Putamen (tissue), 1 donor: ENCODE measurements around the gene WWOX.
A peak's percentile ranks its signal among the peaks of the same experiment; 100 is the strongest.

Experiments
- DNase-seq: peaks from one replicate; pipeline ENCODE4 v3.0.0-alpha.2; 2016; ENCODE audit warnings: low spot score

WWOX gene

DNA sequence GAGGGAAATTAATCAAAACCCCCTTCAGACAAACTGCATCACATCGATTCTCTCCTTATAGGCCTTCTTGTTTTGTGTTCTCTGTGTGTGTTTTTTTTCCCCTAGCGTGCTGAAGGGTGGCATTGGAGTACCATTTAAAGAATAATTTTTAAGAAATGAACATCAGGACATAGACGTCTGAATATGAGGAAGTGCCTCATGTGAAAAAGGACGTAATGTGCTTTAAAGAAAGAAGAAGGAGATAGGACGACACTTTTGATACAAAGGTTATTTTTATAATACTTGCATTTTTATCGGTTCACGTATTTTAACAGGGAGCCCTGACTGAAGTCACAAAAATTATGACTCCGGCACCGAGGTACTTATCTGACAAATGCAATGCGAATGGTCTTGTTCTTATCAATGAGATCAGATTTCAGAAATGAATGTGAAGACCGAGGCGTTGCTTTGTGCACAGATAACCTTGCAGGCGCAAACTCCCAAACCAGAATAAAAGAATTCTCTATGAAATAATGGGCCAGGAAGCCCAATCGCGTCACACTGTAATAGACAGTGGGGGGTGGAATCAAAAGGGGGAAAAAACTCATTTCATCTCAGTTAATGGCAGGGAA lies 894.8 kb downstream of the WWOX start:
- no peak for DNase-seq

DNA sequence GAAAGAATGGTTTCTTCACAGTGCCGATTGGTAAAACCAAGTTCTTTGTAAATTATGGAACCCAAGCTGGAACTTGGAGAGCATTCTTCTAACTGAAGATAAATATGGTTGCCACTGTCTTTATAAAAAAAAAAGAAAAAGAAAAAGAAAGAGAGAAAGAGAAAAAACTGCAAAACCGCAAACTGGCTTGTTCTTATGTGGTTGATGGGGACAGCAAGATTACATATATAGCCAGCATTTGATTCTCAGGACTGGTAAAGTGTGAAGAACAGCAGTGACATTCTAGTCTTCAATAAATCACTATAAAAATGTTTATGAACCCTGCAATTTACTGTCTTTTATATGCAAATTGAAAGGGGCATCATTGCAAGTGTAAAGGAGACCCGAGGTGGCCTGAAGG lies 896.0 kb downstream of the WWOX start:
- DNase-seq, result no peak

DNA sequence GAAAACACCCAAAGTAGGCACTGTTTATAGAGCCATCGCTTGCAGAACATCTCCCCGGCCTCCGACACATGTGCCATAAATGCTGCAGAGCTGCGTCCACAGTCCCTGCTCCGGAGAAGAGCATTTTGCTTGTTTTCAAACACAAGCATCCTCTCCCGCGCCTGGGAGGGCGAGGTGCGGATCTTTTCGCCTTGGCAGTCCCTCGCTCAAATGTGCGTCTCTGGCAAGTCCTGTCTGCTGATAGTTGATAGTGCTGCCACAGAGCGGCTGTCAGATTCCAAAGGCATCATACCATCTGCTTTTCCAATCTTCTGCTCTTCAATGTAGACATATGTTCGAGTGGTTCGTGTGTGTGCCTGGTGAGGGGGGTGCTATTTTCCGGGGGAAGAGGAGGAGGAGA lies 897.3 kb downstream of the WWOX start:
- DNase-seq, result no peak

DNA sequence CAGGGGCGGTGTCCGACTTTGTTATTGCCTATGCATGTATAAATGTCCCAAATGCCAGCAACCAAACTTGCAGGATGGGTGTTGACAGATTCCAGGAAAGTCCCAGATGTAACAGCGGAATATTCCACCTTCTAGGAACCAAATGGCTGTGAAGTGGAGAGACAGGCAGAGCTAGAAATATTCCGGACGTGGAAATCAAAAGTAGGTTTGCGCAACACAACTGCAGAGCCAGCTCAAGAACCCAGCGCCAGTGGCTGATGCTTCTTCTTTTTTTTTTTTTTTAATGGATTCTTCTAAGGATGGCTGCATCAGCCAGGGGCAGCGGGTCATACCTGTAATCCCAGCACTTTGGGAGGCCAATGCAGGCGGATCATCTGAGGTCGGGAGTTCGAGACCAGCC lies 899.4 kb downstream of the WWOX start:
- DNase-seq, result no peak

DNA sequence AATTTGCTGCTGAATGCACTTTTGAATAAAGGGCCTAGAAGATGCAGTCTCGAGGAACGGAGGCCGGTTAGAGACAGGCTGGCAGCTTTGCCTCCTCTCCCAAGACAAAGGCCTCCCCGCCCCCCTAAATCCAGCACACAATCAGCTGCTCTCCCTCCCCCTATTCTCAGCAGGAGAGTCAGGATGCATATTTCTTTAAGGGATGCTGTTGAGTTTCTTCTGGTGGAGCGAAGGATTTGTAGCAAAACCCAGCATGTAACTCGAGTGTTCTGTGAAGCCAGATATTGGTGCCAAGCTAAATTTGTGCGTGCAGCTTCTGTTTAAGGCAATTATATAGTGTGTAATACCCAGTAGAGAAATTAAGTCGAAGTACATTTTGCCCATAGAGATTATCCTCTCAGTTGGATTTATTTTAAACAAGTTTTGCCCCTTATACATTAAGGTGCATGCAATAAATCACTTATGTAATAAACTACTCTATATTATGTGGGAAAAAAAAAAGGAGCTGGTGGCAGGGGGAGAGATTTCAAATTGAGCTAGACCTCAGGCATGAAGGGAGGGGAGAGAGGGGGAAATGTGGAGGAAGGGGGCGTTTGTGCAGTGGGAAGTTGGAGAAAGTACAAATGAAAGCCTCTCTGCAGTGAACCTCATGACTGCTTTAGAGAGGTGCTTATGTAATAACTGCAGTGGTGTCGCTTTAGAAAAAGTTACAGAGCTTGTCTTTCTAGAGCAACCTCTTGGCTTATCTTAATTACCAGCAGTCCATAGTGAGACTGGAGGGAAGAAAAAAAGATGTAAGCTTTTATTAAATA lies 901.9 kb downstream of the WWOX start:
- peak; percentile 62 for DNase-seq

DNA sequence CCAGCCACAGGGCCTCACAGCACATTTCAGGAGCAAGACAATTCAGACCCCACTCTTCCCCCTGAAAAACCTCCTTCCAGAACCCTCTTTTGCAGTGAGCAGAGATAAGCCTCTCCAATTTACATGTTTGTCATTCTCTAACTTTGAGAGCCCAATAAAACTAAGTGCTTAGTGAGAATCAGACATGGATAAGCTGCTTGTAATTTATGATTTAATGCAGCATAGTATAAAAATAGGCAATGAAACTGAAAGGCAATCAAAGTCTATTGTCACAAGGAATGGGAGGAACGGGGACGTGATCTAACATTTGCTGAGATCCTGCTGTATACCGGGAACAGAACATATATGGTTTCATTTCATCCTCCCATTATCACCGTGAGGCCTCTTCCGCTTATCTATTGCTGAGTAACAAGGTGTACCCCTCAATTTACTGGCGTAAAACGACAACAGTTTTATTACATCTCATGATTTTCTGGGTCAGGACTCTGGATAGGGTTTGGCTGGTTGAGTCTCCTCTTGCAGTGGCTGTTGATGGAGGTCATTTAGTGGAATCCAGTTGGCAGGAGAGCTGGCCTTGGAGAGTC lies 903.7 kb downstream of the WWOX start:
- no peak for DNase-seq

DNA sequence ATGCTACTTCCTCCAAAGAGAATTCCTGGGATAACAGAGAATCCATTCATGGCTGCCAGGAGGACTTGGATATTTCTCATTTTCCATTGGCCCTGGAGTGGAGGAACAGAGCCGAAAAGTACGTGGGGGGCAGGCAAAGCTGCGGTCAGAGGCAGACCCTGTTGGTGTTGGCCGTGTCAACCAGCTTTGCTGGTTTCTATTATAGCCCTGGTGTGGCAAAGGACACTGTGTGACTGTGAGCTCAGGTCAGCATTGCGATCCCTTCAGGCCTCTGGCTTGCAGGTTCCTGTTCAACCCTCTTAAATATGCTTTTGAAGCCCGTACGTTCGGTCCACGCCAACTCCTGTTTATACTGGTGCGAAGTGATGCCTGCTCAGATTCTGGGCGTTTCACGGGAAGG lies 904.9 kb downstream of the WWOX start:
- no peak for DNase-seq

DNA sequence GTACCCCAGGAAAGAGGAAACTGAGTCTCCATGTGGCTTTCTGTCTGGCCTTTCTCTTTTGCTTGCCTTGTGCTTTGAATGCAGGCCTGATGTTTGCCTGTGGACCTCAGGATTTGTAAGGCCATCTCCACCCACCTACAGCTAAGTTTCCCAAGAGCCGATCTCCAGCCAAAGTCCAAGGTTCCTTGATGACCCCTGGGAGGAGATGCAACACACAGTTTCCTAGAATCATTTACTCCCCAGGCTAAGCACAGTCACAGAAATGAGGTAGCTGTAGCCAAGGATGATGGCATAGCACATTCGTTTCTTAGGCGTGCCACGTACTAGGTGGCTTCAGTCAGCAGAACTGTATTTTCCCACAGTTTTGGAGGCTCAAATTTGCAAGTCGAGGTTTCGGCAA lies 905.6 kb downstream of the WWOX start:
- no peak for DNase-seq

DNA sequence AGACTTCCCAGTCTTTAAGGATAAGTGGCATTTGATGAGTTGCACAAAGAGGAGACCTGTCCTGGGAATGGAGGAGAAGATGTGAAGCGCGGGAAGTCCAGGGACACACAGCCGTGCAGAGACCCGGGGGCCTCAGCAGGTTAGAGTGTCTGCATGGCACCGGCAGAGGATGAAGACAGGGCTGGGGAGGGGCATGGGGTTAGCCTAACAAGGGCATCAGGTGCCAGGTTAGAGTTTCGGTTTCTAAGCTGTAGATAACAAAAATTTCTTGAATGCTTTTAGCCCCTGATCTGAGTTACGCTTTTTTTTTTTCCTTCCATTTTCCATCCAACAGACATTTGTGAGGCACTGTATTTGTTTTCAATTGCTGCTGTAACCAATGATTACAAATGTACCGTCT lies 906.8 kb downstream of the WWOX start:
- no peak for DNase-seq

DNA sequence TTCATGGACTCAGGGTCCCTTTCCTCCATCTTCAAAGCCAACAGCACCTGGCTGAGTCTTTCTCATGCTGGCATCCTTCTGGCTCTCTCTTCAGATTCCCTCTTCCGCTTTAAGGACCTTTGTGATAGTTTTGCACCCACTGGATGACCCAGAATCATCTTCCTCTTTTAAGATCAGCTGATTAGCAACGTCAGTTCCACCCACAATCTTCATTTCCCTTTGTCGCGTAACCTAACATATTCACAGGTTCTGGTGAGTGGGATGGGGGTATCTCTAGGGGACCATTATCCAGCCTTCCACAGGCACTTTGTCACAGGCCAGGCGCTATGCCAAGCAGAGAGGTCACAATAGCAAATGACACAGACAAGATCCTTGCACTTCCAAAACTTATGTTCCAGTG lies 907.3 kb downstream of the WWOX start:
- DNase-seq, result no peak

DNA sequence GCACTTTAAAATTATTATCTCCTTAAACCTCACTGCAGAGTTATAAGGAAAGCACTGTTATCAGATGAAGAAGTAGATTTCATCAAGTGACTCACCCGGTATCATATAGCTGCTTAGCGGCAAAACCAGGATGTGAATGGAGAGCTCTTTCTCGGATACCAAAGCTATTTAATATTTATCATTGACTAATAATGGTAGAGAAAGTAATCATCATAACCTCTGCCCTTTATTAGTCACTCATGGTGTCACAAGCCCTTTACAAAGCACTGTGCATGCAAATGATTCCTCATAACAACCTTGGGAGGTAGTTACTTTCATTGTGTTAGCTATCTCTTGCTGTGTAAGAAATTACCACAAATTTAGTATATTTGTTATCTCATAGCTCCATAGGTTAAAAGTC lies 908.2 kb downstream of the WWOX start:
- DNase-seq, result no peak

DNA sequence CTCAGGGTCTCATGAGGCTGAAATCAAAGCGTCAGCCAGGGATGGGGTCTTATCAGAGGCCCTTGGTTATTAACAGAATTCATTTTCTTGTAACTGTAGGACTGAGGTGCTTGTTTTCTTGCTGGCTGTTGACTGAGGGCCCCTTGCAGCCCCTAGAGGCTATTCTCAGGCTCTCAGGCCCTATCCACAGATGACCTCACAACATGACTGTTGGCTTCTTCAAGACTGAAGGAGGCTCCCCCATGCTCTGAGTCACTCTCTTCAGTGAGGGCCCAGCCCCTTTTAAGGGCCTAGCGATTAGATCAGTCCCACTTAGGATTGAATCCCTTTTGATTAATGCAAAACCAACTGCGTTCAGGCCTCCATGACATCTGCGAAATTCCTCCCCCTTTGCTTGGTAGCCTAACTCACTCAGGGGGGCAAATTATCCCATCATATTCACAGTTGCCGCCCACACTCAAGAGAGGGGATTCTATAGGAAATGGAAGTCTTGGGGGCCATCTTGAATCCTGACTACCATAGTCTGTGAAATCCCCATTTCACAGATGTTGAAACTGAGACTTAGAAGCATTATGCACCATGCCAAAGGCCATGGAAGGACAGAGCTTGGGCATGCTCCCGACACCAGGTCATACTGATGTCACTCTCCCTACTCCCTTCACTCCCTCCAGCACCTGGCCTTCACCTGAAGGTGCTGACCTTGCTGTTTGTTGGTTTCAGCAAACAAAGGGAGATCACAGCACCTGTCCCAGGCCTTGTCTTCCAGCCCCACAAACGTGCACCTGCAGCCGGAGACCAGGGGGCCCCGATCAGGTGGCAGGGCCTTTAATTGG lies 908.8 kb downstream of the WWOX start:
- DNase-seq, result no peak

DNA sequence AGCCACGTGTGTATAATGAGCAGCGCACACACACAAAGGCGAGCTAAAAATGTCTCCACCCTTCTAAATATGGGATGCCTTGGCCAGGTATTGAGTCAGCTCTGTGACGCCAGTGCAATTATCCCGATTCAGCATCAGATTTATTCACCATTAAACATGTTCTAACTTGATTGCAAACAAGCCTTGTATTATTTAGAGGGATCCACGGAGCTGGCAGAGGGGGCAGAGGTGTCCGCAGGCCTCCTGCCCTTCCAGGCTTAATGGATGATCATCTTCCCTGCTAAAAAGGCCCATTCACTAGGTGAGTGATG lies 909.4 kb downstream of the WWOX start:
- DNase-seq, result no peak

DNA sequence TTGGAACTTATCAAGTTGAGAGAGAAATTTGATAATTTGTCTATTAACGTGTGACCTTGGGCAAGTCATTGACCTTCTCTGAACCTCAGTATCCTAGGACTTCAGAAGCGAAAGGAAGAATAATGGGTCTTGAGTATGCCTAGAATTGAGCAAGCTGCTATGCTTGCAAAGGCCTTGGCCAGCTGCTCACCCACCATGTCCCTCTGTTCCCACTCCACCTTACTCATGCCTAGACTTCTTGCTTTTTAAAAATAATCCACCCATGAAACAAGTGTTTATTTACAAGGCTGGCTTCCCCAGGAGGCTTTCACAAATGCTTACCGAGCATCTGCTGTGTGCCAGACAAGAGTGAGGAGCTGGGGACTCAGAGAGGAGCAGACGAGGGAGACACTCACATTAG lies 910.4 kb downstream of the WWOX start:
- DNase-seq, result no peak

DNA sequence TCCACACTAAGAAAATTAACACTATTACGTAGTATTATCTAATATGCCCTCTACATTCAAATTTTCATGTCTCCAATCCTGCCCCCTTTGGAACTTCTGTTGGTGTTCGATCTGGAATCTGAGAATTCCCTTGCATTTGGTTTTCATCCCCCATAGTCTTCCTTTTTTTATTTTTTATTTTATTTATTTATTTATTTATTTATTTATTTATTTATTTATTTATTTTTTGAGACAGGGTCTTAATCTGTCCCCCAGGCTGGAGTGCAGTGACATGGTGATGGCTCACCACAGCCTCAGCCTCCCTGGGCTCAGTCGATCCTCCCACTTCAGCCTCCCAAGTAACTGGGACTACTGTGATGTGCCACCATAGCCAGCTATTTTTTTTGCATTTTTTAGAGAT lies 911.8 kb downstream of the WWOX start:
- no peak for DNase-seq

DNA sequence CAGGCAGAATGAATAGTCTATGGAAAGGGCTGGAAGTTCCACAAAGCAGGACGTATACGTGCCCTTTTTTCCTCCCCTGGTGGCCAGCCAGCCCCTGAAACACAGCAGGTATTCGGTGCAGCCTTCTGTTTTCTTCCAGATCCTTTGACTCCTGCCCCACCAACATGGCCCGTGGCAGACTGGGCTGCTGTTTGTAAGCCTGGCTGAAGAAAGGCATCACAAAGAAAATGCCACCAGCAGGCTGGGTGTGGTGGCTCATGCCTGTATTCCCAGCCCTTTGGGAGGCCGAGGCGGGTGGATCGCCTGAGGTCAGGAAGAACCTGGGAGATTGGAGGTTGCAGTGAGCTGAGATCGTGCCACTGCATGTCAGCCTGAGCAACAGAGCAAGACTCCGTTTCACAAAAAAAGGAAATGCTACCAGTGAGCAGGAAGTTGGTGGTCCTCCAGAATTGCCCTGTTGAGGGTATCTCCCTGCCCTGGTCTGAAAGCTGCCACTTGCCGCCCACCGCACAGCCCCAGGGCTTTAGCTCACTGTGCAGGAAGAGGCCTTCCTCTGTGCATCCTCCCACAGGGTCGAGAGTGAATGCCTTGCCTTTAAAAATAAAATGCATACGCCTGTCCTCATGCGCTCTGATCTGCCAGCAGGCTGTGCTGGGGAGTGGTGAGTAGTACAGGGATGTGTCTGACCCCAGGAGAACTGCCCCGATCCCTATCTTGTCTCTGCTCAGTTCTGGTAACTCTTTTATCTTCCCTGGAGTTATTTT lies 913.4 kb downstream of the WWOX start:
- no peak for DNase-seq

DNA sequence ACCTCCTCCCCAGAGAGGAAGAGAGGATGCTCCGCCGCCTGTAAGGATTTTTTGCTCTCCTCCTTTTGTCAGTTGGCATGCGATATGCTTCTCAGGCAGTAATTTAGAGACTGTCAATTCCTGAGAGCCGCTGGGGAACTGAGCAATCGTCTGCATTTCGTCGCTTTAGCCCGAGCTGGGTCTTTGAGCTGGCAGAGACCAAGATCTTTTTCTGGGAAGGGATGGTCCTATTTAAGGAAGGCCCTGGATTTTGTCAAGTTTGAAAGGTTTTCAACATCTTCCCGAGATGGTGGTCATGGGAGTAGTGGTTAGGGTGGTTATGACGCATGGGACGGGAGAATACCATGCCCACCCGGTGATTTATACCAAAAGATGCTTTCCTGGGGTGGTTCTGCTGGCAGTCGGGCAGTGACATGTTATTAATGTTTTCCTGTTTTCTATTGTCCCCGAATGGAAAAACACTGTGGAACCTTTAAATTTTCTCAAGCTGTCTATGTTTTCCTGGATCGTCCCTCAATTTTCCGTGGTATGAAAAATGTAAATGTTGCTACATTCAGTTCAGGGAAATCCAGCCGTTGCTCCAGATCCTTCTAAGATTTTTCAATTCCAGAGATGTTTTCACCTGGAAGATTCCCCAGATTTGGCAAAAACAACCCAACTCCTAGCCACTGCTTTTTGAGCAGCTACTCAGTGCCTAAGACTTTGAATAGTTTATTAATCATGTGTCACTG lies 914.6 kb downstream of the WWOX start:
- no peak for DNase-seq

DNA sequence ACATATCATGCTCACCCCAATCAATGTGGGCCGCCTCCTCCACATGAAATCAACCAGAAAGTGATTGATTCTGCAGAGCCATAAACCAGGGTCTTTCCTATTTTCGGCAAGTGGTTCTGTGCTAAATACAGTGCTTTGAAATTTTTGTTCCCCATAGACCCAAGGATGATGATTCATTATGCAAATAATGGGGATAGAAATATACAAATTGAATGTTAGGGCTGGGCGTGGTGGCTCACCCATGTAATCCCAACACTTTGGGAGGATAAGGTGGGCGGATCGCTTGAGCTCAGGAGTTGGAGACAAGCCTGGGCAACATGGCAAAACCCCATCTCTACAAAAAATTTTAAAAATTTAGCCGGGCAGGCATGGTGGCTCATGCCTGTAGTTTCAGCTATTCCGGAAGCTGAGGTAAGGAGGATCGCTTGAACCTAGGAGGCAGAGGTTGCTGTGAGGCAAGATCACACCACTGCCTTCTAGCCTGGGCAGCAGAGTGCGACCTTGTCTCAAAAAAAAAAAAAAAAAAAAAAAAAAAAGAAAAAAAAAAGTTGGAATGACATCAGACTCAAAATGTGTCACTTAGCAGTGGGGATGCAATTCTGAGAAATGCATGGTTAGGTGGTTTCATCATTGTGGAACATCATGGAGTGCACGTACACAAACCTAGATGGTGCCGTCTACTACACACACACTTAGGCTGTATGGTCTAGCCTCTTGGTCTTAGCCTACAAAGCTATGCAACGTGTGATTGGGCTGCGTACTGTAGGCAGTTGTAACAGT lies 919.4 kb downstream of the WWOX start:
- DNase-seq, result no peak

DNA sequence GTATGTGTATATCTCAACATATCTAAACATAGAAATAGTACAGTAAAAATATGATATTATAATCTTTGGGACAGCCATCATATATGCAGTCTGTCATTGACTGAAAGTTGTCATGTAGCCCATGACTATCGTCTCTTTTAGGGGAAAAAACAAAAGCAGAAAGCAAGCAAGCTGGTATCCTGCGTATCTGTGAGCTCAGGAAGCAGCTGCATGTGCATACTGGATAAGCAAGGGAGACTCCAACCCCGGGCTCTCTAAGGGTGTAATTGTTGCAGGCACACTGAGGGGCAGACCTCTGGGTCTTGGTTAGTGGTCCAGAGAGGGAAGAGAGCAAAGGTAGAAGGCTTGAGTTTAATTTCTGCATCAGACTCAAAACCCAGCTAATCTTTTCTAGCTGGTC lies 920.0 kb downstream of the WWOX start:
- no peak for DNase-seq

DNA sequence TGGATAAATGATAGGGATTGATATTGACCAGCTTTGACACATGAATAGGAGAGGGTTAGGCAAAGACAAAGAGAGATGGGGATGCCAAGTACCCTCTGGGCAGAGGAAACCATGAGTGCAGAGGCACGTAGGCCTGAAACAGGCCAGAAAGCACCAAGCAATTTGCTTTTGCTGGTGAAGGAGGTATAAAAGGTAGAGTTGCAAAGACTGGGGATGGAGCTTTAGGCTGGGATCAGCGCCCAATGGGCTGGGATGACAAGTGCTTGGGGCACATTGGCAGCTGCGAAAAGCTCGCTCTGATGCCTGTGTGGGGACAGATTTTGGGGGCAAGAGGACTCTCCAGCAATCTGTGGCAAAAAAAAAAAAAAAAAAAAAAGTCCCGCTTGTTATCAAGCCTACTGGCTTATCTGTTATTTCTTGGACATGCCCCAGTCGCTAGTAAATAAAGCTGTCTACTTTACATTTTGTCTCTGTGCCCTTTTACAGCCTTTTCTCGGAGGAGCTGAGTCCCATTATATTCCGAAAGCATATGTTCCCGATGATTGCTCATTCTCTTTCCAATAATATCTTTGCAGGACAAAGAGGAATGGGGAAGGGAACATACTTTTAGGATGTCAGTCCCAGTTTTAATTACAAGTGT lies 922.7 kb downstream of the WWOX start:
- no peak for DNase-seq
